Embryonic facial prominence (tissue), 1 donor: Measurements from ENCODE around the gene CARD11.
"Not testable (repeated sequence)": the region's sequence is repeated elsewhere in the genome, so short reads cannot be mapped to it uniquely, and the experiment has no call there.

ENCODE experiments used
- DNase-seq: peaks from one replicate; pipeline ENCODE4 v3.0.0-alpha.2; 2016; ENCODE audit errors: extremely low spot score

The CARD11 gene

DNA sequence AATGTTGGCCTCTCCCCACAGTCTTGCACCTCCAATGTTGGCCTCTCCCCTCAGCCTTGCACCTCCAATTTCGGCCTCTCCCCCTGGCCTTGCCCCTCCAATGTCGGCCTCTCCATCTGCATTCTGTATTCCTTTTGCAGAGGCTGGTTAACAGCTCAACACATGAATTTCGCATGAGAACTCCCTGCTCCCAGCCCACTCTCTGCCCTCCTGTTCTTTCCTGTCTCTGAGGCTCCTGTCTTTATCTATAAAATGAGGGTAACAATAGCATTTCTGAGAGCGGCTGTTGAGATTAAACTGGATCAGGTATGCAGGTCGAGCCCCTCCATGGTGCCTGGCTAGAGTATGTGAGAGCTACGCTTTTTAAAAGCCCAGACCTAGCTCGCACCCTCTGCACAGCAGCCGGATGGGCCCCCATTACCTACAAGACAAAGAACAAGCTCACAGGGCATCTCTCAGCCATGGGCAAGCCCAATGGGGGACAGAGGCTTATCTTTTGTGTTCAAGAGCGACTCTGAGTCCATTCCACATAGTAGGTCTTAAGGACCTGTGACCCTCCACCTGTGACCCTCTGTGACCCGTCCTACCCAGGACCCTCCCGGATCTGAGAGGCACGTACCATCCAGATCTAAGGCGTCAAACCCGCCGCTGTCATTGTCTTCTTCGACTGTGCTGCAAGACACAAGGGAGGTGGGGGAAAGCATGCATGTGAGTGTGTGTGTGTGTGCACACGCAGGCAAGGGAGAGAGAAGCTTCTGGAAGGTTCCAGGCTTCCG lies 117.4 kb downstream of the CARD11 start:
- no peak for DNase-seq

DNA sequence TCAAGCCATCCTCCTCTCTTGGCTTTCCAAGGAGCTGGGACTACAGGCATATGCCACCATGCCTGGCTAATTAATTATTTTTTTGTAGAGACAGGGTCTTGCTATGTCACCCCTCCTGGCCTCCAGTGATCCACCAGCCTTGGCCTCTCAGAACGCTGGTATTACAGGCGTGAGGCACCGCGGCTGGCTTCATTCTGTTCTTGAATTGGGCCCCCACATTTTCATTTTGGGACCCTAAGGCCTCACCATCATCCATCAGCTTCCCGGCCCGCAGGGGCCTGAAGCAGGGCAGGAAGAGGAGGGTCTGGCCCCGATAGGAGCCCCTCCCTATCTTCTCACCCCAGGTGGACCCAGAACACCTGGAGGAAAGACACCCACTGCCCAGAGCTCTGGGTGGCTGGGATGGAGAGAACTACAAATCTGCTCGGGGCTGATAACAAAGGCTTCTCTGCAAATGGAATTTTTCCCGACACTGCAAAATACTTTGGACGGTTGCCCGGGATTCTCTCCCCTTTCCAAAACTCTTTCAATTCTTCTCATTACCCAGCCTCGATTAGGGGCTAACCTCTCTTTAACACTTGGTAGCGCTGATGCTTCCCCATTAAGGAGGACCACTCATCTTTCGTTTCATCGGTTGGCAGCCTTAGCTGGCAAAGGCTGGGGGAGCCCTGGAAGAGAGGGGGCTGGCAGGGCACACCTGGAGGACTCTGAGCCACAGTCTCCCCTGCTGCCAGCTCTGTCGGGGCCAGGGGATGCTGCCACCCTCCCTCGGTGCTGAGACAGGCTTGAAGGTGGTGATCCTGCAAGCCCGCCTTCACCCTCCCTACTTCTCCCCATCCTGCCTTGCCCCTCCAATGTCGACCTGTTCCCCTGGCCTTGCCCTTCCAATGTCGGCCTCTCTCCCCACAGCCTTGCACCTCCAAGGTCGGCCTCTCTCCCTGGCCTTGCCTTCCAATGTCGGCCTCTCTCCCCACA lies 118.5 kb downstream of the CARD11 start:
- no peak for DNase-seq

DNA sequence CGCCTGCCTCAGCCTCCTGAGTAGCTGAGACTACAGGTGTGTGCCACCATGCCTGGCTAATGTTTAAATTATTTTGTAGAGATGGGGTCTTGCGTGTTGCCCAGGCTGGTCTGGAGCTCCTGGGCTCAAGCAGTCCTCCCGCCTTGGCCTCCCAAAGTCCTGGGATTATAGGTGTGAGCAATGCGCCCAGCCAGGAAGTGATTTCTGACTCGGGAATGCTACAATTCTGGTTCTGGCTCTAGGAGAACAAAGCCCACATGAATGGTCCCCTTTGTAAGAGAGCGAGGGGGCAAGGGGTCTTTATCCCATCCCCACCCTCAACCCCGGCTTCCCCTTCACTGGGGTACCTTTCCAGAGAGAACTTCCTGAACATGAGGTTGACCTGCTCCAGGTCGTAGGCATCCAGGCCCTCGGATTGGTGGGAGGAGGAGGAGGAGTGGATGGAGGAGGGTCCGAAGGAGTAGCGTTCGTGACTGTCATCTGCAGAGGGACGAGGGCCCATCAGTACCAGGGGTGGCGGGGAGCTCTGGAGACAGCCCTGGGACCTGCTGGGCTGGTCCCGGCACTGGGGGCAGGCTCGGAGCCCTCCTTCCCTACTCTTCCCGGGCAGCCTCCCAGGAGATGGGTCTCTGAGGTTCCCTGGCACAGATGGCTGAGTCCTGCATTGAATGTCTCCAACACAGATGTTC lies 119.6 kb downstream of the CARD11 start:
- no peak for DNase-seq

DNA sequence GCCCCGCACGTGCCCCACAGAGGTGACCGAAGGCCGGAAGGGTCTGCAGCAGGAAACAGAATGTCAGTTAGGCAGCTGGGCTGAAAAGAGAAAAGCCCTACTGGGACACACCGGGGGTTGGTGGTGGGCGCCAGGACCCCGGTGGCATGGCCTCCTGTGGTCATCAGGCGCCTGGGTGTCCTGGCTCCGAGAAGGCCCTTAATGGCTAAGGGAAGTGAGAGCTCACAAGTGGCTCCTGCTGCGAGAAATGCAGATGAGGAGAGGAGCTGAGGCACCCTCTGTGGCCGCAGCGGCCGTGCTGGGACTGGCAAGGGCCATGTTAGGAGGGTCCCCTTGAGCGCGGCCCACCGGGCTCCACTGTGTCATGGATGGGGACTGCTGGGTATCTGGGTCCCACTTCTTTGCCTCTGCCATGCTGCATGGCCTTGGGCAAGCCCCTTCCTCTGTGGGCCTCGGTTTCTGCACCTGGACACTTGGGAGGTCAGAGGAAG lies 120.3 kb downstream of the CARD11 start:
- DNase-seq: no peak

DNA sequence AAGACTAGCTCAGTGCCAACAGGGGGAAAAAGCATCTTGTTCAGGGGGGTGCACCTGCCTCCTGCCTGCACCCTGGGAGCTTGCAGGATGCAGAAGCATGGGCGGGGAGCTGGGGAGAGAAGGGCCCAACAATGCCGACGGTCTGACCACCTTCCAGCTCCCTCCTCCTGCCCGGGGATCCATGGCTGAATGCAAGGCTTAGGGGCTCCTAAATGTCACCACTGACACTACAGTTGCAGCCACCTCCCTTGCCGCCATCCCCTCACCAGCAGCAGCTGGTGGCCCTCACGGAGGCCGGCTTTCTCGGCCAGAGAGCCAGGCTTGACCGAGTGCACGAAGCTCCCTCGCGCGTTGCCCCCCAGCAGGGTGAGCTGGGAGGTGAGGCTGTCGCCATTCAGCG lies 120.8 kb downstream of the CARD11 start:
- no peak for DNase-seq

DNA sequence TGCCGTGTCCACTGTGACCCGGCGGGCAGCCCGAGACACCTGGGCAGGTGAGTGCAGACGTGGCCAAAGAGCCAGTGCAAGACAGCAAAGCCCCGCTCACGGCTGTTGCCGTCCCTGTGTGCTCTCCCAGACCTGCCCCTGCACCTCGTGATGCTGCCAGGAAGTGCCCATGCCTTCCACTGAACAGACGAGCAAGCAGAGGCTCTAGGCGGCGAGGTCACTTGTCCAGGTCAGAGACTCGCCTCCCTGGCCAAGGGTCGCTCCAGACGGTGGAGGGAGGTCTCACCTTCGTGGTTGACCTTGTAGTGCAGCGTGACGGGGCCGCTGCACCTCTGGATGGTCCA lies 121.3 kb downstream of the CARD11 start:
- no peak for DNase-seq

DNA sequence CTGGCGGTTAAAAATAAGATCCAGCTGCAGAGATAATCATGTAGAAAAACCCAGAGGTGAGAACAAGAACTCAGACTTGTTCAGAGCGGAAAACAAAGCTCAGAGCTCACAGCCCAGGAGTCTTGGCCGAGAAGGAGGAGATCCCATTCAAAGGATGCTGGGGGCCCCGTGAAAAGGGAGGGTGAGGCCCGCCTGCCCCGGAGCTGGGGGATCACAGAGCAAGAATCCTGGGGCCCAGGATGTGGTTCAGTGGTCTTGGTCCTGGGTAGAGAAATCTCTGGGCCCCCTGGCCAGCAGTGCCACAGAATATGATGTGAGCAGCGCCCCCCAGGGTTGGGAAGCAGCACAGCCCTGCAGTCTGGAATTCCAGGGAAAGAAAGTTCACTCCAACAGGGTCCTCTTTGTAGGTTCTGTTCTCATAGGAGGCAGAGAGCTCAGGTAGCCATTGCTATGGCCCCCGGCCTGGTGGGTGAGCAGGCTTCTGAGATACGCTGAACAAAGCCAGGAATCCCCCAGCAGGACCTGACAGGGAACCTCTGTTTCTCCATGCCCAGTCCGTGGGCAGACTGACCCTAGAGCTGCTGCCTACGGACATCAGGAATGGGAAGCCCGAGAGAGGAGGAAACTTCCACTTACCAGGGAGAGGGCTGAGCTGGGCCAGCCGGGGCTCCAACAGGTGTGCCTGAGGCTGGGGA lies 121.9 kb downstream of the CARD11 start:
- no peak for DNase-seq

DNA sequence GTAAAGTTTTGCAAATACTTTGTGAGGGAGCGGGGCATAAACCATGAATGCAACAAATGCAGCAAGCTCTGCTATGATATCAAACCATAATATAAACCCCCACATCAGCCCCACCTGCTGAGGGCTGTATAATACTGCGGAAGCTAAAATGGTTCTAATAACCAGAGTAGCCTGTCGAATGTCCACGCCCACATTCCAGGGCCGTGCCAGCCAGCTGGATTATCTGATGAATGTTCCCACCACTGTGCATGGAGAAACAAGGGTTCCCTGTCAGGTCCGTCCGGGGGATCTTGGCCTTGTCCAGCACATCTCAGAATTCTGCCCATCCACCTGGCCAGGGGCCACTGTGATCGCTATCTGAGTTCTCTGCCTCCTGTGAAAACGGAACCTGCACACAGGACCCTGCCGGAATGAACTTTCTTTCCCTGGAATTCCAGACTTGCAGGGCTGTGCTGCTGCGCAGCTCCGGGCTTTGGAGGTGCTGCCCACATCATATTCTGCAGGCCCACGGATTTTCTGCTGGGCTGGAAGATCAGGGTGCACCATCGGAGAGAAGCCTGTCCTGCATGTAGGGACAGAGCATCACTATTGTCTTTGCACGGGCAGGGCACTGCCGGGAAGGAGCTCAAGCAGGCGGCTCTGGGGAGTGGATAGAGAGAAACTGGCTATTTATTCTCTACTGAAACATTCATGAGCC lies 122.6 kb downstream of the CARD11 start:
- no peak for DNase-seq

DNA sequence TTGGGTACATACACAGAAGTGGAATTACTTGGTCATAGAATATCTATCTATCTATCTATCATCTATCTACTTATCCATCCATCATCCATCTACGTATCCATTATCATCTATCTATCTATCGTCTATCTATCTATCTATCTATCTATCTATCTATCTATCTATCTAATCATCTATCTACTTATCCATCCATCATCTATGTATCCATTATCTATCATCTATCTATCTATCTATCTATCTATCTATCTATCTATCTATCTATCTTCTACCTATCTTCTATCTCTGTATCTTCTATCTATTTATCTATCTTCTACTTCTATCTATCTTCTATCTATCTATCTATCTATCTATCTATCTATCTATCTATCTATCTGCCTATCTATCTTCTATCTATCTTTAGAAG lies 123.2 kb downstream of the CARD11 start:
- not testable (repeated sequence) for DNase-seq

DNA sequence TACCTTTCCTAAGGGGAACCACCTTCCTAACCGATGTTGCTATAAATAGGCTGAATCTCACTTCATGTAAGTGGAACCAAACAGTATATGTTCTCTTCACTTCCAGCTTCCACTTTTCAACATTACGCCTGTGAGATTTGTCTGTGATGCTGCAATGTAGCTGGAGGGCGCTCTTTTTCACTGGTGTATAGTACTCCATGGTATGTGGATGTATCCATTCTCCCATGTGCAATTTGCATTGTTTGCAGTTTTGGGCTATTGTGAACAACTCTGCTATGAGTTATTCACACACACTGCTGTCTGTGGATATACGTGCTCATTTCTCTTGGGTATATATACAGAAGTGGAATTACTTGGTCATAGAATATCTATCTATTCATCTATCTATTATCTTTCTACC lies 123.6 kb downstream of the CARD11 start:
- DNase-seq: no peak

DNA sequence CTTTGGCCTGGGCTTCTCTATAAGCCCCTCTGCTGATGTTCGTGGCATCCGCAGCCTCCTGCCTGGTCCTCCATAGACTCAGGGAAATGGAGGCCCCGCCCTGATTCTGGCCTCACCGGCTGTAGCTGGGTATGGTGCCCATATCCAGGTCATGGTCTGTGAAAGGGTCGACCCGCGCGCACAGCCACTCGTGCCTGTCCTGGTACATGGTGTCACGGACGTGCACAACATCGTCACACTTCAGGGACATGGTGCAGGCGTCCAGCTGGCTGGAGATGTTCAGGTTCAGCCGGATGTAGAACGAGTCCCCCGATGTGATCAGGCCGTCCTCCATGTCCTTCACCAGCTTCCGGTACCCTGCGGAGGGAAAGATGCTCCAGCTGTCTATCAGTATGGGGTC lies 124.4 kb downstream of the CARD11 start:
- no peak for DNase-seq

DNA sequence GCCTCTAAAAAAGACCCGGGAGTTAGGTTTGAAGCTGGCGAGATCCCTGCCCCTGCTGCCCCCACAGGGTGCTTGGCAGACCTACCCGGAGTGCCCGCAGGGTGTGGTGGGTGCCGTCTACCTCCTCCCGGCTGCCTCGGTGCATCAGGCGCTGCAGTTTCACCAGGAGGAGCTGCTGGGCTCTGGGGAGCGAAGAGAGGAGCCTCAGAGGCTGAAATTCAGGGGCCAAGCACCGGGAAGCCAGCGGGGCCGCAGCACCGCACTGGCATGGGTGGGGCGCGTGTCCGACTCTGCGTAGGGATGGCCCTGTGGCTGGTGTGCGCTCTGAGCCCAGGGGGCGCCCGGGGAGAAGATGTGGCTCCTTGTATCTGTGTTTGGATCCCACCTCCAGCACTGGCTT lies 125.3 kb downstream of the CARD11 start:
- DNase-seq: no peak

DNA sequence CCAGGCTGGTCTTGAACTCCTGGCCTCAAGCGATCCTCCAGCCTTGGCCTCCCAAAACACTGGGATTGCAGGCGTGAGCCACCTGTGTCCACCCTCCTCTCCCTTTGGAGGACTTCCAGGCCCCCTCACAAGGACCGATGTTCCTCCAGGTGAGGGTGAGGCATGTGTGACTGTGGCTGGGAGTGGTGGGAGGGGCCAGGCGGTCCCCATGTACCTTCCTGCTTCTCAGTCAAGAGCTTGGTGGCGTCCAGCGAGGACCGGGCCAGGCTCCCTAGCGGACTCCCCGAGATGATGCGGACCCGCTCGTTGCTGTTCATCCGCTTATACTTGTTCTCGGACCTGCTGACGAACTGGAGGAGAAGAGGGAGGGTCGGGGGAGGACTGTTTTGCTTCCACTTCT lies 128.6 kb downstream of the CARD11 start:
- no peak for DNase-seq

DNA sequence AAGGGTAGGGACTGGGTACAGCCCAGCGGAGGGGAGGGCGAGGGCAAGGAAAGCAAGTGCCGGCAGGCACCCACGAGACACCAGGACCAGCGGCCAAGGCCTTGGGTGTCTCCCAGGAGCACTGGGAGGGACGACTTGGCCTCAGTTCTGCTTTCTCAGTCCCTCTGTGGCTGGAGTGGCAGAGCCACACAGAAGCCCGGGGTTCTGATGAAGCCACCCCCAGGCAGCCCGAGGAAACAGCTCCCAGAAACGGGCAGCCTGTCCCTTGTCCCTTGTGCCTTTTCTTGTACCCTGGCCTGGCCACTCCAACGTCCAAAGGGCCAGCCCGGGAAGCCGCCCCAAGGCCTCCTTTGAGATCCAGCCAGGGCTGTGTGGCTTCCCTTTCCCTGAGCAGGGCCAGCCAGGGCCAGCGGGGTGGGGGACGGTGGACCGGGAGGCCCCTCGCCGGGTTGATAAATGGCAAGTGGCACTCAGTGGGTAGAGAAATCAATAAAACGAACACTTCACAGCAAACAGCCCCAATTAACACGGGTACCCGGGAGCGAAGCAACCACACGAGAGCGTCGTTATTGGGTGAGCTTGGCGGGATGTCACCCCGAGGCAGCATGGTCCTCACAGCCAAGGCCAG lies 129.8 kb downstream of the CARD11 start:
- DNase-seq: no peak

DNA sequence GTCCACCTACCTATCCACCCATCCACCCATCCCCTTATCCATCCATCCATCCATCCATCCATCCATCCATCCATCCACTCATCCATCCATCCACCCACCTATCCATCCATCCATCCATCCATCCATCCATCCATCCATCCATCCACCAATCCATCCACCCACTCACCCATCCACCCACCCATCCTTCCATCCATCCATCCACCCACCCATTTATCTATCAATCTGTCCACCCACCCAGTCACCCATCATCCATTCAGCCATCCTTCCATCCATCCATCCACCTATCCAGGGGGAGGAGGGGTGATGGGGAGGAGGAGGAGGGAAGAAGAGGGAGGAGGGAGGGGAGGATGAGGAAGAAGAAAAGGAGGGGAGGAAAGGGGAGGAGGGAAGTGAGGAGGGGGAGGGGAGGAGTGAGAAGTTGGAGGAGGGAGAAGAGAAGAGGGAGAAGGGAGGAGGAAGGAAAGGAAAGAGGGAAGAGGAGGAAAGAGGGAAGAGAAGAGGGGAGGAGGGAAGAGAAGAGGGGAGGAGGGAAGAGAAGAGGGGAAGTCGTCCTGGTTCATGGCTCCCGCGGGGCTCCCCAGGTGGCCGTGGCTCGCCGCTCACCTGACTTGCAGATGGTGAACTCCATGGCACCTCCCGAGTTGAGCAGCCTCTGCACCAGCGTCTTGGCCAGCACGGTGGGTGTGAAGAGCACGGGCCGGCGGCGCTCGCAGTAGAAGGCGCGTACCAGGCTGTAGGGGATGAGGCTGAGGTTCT lies 130.8 kb downstream of the CARD11 start:
- DNase-seq: no peak

DNA sequence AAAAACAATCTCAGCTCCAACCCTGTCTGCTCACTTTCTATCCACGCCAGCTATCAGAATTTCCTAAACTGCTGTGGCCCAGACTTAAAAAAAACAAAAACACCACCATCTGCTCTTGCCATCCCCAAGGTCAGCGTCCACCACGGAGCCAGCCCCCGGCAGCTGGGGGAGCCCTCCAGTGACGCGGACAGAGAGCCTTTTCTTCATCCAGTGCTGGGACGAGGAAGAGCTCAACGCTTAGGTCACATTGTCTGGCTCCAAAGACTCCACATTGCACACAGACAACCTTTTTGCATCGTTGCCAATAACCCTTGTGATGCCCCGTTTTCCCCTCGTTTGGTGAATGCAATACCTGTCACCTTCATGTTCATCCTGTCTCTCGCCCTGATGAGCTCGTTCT lies 132.2 kb downstream of the CARD11 start:
- no peak for DNase-seq

DNA sequence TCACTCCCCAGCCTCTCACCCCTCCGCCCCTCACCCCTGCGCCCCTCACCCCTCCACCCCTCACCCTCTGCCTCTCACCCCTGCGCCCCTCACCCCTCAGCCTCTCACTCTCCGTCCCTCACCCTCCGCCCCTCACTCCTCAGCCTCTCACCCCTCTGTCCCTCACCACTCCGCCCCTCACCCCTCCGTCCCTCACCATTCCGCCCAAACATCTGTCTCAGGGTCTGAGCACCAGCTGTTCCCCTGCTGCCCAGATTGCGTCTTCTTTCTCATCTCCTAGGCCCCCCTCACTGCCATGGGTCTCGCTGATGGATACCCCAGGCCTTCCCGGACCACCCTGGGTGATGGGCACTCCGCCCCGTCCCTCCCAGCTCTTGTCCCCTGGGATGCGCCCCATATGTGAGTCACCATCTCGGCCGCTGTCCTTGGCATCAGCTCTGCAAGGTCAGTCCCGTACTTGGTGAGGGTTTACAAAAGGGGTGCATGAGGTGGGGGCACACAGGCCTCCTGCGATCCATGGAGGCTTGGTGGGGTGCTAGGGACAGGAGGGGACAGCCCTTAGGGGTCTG lies 134.1 kb downstream of the CARD11 start:
- DNase-seq: no peak

DNA sequence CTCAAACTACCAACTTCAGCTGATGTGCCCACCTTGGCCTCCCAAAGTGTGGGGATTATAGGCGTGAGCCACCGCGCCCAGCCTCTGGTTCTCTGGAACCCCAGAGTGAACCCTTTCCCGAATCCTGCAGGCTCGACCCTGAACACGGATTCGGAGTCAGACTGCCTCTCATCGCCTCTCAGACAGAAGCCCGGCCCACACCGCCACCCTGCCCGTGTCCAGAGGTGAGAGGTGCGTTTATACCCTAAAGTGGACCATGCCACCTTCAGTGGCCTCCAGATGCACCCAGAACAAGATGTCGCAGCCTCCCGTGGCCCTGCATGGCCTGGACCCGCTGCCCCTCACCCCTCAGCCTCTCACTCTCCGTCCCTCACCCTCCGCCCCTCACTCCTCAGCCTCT lies 134.6 kb downstream of the CARD11 start:
- DNase-seq: no peak

DNA sequence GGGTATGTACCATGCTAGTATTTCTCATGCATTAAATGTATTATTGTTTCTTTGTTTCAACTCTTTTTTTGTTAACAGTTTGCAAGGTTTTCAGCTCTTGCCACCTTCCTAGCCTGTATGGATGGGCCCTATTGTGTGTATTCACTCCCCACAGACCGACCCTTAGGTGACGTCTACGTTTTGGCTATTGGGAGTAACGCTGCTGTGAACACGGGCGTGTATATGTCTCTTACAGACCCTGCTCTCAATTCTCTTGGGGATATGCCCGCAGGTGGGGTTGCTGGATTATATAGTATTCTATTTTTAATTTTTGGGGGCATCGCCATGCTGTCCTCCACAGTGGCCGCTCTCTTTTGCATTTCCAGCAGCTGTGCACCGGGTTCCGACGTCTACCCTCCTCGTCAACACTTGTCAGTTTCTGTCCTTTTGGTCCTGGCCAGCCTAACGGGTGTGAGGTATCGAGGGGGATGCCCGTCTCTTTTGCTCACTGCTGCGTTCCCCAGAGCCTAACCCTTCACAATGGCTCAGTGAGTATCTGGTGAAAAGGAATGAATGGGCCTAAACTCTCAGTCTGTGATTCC lies 135.5 kb downstream of the CARD11 start:
- DNase-seq: no peak
